ENCODE measurements around the gene PRRT1B. TPM values are rescaled to one million over a fixed set of nuclear protein-coding genes. Genes with fewer than 3 reads are reported as not detected.

Gene PRRT1B
- total and polyA plus RNA-seq, 2 experiments from 2014 or later: not detected

DNA sequence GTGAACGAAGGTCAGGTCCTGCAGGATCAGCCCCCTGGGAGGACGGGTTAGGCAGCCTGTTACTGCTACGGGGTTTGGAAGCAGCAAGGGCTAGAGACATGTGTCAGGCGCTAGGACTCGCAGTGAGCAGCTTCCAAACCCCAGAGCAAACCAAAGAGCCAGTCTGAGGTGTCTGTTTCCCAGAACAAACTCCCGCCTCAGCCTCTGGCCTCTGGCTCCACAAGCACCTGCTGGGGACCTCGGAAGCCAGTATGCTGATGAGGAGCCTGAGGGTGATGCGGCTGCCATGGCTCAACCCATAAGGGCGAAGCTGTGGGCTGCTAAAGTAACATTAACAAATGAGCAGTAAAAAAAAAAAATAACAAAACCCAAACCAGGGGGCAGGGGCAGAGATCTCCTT is 35.0 kb downstream of the PRRT1B start:
- Histone ChIP-seq H3F3A (ENCODE audit: insufficient read depth) (no peaks in the 10 kb centered on the region), H3K9me2 (ENCODE audit: insufficient read depth) (no peaks in the 10 kb centered on the region), H3K27ac (no peak overlapping the region), H3K4me1 (ENCODE audit: insufficient read depth) (no peaks in the 10 kb centered on the region), H3K4me2 (ENCODE audit: unreplicated experiment) (no peak overlapping the region), H3K36me3 (ENCODE audit: low read depth) (no peaks in the 10 kb centered on the region), H3K79me2 (ENCODE audit: insufficient read depth) (no peaks in the 10 kb centered on the region), H2AFZ (no peak overlapping the region), H3K9me3 (ENCODE audit: low read depth) (no peaks in the 10 kb centered on the region), H3K9ac (no peak overlapping the region), H3K4me3 (no peak overlapping the region), H4K20me1 (ENCODE audit: insufficient read depth) (no peaks in the 10 kb centered on the region), H3K27me3 (replicated peaks; ENCODE audit: insufficient read depth) (no peaks in the 10 kb centered on the region)
- DNase-seq: no peak
- 98% methylated on average over 9 of the region's 9 CpGs for WGBS, 2 experiments (ENCODE audit: low coverage in 1 of 2, low lambda C conversion rate in 2 of 2, missing lambda C conversion rate in 2 of 2)
- no peak for TF ChIP-seq EZH2phosphoT487 (IDR thresholded peaks at IDR 0.05; ENCODE audit: insufficient read depth, low read depth)
- TF ChIP-seq EZH2 (IDR thresholded peaks at IDR 0.05; ENCODE audit: insufficient read depth, poor library complexity, severe bottlenecking): no peak
- in situ Hi-C loops (cut with MboI): no loop called here

DNA sequence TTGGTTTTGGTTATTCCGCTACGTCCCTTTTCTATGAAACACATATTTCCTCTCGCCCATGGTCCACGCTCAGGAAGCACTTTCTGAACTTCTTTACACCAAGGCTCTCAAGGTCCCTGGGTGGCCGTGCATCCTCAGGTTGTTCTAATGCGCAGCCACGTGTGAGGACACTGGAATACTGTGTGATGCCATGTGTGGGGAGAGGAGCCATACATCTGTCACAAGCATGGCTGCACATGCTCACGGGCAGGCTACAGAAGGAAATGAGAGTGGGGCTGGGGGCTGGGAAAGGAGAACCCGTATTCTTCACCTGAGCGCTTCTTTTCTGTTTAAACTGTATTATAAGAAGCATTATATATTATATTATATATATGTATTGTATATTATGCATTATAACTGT is 36.7 kb downstream of the PRRT1B start:
- Histone ChIP-seq H3K27ac (no peak overlapping the region), H3K9me2 (ENCODE audit: insufficient read depth) (no peaks in the 10 kb centered on the region), H3K36me3 (ENCODE audit: low read depth) (no peaks in the 10 kb centered on the region), H3K4me1 (ENCODE audit: insufficient read depth) (no peaks in the 10 kb centered on the region), H3K9me3 (ENCODE audit: low read depth) (no peaks in the 10 kb centered on the region), H3K4me3 (no peak overlapping the region), H3K9ac (no peak overlapping the region), H4K20me1 (ENCODE audit: insufficient read depth) (no peaks in the 10 kb centered on the region), H3K4me2 (ENCODE audit: unreplicated experiment) (no peak overlapping the region), H3F3A (ENCODE audit: insufficient read depth) (no peaks in the 10 kb centered on the region), H3K27me3 (replicated peaks; ENCODE audit: insufficient read depth) (no peaks in the 10 kb centered on the region), H2AFZ (no peak overlapping the region), H3K79me2 (ENCODE audit: insufficient read depth) (no peaks in the 10 kb centered on the region)
- in situ Hi-C loops (cut with MboI): no loop called here
- no peak for DNase-seq
- TF ChIP-seq EZH2phosphoT487 (IDR thresholded peaks at IDR 0.05; ENCODE audit: insufficient read depth, low read depth) (no peak), EZH2 (IDR thresholded peaks at IDR 0.05; ENCODE audit: insufficient read depth, poor library complexity, severe bottlenecking) (no peak)
- WGBS, 2 experiments (ENCODE audit: low coverage in 1 of 2, low lambda C conversion rate in 2 of 2, missing lambda C conversion rate in 2 of 2): 87 to 90% methylated on average over 10 of the region's 10 CpGs

DNA sequence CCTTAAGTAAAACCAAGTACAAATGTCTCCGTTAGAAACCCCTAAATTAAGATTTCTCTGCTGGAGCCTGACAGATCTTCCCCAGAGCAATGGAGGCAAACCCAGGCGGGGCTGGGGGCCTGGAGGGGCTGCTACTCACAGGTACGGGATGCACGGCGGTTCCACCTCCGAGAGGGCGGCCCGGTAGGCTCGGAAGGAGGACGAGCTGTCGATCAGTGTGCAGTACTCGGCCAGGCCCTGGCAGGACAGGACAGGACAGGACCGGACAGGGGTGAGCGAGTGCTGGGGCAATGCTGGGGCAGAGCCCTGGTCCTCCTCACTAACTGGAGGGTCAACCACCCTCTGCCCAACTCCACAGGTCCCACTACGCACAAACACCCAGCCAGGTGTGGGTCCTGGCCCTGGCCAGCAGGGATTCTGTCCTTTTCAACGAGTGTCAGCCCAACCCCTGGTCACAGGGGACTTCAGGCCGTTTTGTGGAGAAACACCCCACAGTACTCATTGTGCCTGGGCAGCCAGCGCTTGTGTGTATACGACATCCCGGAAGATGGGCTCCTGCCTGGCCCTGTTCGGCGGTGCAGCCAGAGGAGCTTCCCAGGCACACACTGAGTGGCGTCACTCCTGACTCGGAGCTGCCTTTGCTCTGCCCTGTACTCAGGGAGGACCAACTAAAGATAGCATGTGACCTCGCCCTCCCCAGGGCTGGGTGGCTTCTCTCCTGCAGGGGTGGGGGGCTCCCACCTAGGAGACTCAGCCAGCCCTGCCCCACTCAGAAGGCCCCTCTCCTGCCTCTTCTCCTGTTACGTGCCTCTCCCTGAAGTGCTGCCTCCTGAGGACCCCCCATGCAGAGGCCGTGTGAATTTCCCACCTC is 37.4 kb downstream of the PRRT1B start:
- Histone ChIP-seq H4K20me1 (ENCODE audit: insufficient read depth) (no peaks in the 10 kb centered on the region), H3F3A (ENCODE audit: insufficient read depth) (no peaks in the 10 kb centered on the region), H3K9ac (no peak overlapping the region), H3K4me2 (ENCODE audit: unreplicated experiment) (no peak overlapping the region), H2AFZ (no peak overlapping the region), H3K4me1 (ENCODE audit: insufficient read depth) (no peaks in the 10 kb centered on the region), H3K27me3 (replicated peaks; ENCODE audit: insufficient read depth) (no peaks in the 10 kb centered on the region), H3K9me3 (ENCODE audit: low read depth) (no peaks in the 10 kb centered on the region), H3K9me2 (ENCODE audit: insufficient read depth) (no peaks in the 10 kb centered on the region), H3K4me3 (no peak overlapping the region), H3K36me3 (ENCODE audit: low read depth) (no peaks in the 10 kb centered on the region), H3K27ac (no peak overlapping the region), H3K79me2 (ENCODE audit: insufficient read depth) (no peaks in the 10 kb centered on the region)
- TF ChIP-seq EZH2 (IDR thresholded peaks at IDR 0.05; ENCODE audit: insufficient read depth, poor library complexity, severe bottlenecking): no peak
- TF ChIP-seq EZH2phosphoT487 (IDR thresholded peaks at IDR 0.05; ENCODE audit: insufficient read depth, low read depth): no peak
- WGBS, 2 experiments (ENCODE audit: low coverage in 1 of 2, low lambda C conversion rate in 2 of 2, missing lambda C conversion rate in 2 of 2): 89 to 93% methylated on average over 27 of the region's 27 CpGs
- no peak for DNase-seq
- in situ Hi-C loops (cut with MboI): no loop called here

DNA sequence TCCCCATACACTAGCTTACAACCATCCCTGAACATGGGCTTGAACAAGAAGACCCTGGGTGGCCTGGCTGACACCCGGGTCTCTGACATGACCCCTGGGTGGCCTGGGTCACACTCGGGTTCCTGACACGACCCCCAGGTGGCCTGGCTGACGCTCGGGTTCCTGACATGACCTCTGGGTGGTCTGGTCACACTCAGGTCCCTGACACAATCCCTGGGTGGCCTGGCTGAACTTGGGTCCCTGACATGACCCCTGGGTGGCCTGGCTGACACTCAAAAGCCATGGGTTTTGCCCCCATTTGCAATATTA is 38.0 kb downstream of the PRRT1B start:
- H3K9me3 ChIP-seq (ENCODE audit: low read depth): no peaks in the 10 kb centered on the region
- H3K4me1 ChIP-seq (ENCODE audit: insufficient read depth): no peaks in the 10 kb centered on the region
- WGBS, 2 experiments (ENCODE audit: low coverage in 1 of 2, low lambda C conversion rate in 2 of 2, missing lambda C conversion rate in 2 of 2): 71 to 72% methylated on average over 5 of the region's 5 CpGs
- H3K27ac ChIP-seq: no peak overlapping the region
- H3K4me2 ChIP-seq (ENCODE audit: unreplicated experiment): no peak overlapping the region
- no peak overlapping the region for H2AFZ ChIP-seq
- TF ChIP-seq EZH2 (IDR thresholded peaks at IDR 0.05; ENCODE audit: insufficient read depth, poor library complexity, severe bottlenecking) (no peak), EZH2phosphoT487 (IDR thresholded peaks at IDR 0.05; ENCODE audit: insufficient read depth, low read depth) (no peak)
- H3K9ac ChIP-seq: no peak overlapping the region
- no peak overlapping the region for H3K4me3 ChIP-seq
- no peaks in the 10 kb centered on the region for H3K36me3 ChIP-seq (ENCODE audit: low read depth)
- no peaks in the 10 kb centered on the region for H3K79me2 ChIP-seq (ENCODE audit: insufficient read depth)
- no peaks in the 10 kb centered on the region for H3F3A ChIP-seq (ENCODE audit: insufficient read depth)
- no peak for DNase-seq
- in situ Hi-C loops (cut with MboI): no loop called here
- H4K20me1 ChIP-seq (ENCODE audit: insufficient read depth): no peaks in the 10 kb centered on the region
- H3K27me3 ChIP-seq (replicated peaks; ENCODE audit: insufficient read depth): no peaks in the 10 kb centered on the region
- H3K9me2 ChIP-seq (ENCODE audit: insufficient read depth): no peaks in the 10 kb centered on the region
